Measurements from ENCODE around the gene PLA2G5. TPM values are rescaled to one million over a fixed set of nuclear protein-coding genes. Genes with fewer than 3 reads are reported as not detected.

Gene PLA2G5
- total and polyA plus RNA-seq, 5 experiments from 2014 or later = not detected

- peaks cover 4 to 16% (median 6%) of the 10 kb centered on the region in 5 donors for H3K27me3 Mint-ChIP-seq
- no peak overlapping the region for H3K4me3 Mint-ChIP-seq
- DNase-seq = no peak
These were observed 25.8 kb downstream of the PLA2G5 start for GRCh38 chr1:20095564-20096434.

GRCh38 chr1:20096840-20097447 is 26.9 kb downstream of the PLA2G5 start:
- H3K27ac Mint-ChIP-seq = no peak overlapping the region
- no peak for ATAC-seq
- POLR2A ChIA-PET = no interaction called here
- DNase-seq = peak in 1 of 10 donors; percentile 28
- H3K4me1 Mint-ChIP-seq = peaks cover 0 to 4% (median 3%) of the 10 kb centered on the region in 4 donors
- no peaks in the 10 kb centered on the region for H3K36me3 Mint-ChIP-seq
- H3K9me3 Mint-ChIP-seq = no peaks in the 10 kb centered on the region
- H3K4me3 Mint-ChIP-seq = no peak overlapping the region
- peaks cover 7 to 15% (median 9%) of the 10 kb centered on the region in 5 donors for H3K27me3 Mint-ChIP-seq

More at GRCh38 chr1:20095564-20096434, 25.8 kb downstream of the PLA2G5 start:
- Mint-ChIP-seq H3K36me3 (no peaks in the 10 kb centered on the region), H3K9me3 (no peaks in the 10 kb centered on the region), H3K27ac (no peak overlapping the region), H3K4me1 (peaks cover 0 to 2% (median under 1%) of the 10 kb centered on the region in 4 donors)
- POLR2A ChIA-PET = no interaction called here
- no peak for ATAC-seq

DNA sequence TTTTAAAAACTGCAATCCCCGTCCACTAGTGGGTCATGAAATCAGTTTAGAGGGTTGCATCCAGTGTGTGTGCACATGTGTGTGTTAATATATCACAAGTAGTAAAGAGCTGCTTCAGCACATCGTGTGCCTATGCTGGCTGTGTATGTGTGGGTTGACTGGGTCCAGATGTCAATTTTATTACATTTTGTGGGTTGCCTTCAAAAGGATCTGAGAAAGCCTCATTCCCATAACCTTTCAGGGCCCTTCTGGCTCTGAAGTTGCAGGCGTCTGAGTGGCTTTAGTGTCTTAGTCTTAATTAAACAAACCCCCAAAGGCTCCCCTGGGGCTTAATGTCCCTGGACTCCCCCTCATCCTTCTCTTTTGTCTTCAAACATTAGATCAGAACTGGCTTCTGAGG is 29.5 kb downstream of the PLA2G5 start:
- DNase-seq = peak in 1 of 10 donors; percentile 13

GRCh38 chr1:20100632-20101355 is 30.8 kb downstream of the PLA2G5 start:
- Mint-ChIP-seq H3K27me3 (peaks cover 0 to 6% (median 4%) of the 10 kb centered on the region in 5 donors), H3K27ac (no peak overlapping the region), H3K4me1 (peaks cover 0 to 3% (median 2%) of the 10 kb centered on the region in 4 donors), H3K36me3 (no peaks in the 10 kb centered on the region), H3K9me3 (no peaks in the 10 kb centered on the region), H3K4me3 (no peak overlapping the region)
- POLR2A ChIA-PET = no interaction called here
- ATAC-seq (no peak), DNase-seq (peak in 4 of 10 donors; percentile 1 to 59 (median 4))

More for the DNA sequence above, 29.5 kb downstream of the PLA2G5 start:
- no peak overlapping the region for H3K4me3 Mint-ChIP-seq
- no peak overlapping the region for H3K27ac Mint-ChIP-seq
- no peaks in the 10 kb centered on the region for H3K9me3 Mint-ChIP-seq
- H3K4me1 Mint-ChIP-seq = peaks cover 0 to 3% (median 2%) of the 10 kb centered on the region in 4 donors
- peaks cover 0 to 7% (median 4%) of the 10 kb centered on the region in 5 donors for H3K27me3 Mint-ChIP-seq
- no peak for ATAC-seq
- POLR2A ChIA-PET = no interaction called here
- H3K36me3 Mint-ChIP-seq = no peaks in the 10 kb centered on the region

DNA sequence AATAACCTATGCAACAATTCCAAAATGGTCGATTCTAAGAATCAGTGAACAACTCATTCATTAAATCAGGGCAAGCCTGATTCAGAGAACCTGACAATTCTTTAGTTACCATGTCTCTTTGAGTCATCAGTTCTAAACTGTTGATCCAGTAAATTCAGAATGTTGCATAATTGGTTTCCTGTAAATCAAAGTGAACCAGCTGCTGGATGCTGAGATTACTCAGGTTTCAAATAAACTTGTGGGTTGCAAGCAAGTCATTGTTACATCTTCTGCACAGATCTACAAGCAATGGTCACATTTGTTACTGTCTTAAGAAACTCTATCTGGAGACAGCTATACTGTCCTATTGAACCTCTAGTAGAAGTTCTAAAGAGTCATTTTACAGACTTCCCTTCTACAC is 32.9 kb downstream of the PLA2G5 start:
- Mint-ChIP-seq H3K9me3 (no peaks in the 10 kb centered on the region), H3K4me1 (peaks cover 0 to 3% (median 2%) of the 10 kb centered on the region in 4 donors), H3K4me3 (no peak overlapping the region), H3K27ac (no peak overlapping the region), H3K36me3 (no peaks in the 10 kb centered on the region), H3K27me3 (peaks cover 4 to 11% (median 6%) of the 10 kb centered on the region in 5 donors)
- no peak for DNase-seq
- POLR2A ChIA-PET = no interaction called here
- ATAC-seq = no peak

GRCh38 chr1:20105856-20106255 is 35.9 kb downstream of the PLA2G5 start:
- Mint-ChIP-seq H3K4me3 (no peak overlapping the region), H3K27ac (no peak overlapping the region), H3K36me3 (no peaks in the 10 kb centered on the region), H3K9me3 (no peaks in the 10 kb centered on the region), H3K4me1 (peaks cover 0 to 3% (median 2%) of the 10 kb centered on the region in 4 donors), H3K27me3 (peaks cover 6 to 24% (median 11%) of the 10 kb centered on the region in 5 donors)
- POLR2A ChIA-PET = no interaction called here
- no peak for DNase-seq
- no peak for ATAC-seq

DNA sequence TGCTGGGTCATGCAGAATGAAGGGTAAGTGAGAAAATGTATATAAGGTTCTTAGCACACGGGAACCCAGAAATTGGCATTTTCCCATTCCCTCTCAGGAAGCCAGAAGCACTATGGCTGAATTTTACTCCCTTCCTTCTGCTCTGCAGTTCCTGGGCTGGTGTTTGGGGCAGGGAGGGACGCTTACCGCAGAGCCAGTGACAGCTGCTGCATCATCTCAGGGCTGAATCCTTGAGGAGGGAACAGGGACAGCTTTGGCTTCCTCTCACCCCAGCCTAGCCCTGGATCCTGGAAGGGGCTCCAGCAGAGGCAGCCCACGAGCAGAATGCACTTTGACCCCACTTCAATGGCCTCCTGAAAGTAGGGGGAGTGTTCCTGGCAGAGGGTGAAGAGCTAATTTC is 37.4 kb downstream of the PLA2G5 start:
- DNase-seq (peak in 1 of 10 donors; percentile 16), ATAC-seq (no peak)
- Mint-ChIP-seq H3K4me1 (no peaks in the 10 kb centered on the region), H3K36me3 (no peaks in the 10 kb centered on the region), H3K9me3 (no peaks in the 10 kb centered on the region), H3K27me3 (peaks cover 3 to 28% (median 9%) of the 10 kb centered on the region in 5 donors), H3K27ac (no peak overlapping the region), H3K4me3 (no peak overlapping the region)
- POLR2A ChIA-PET = no interaction called here

DNA sequence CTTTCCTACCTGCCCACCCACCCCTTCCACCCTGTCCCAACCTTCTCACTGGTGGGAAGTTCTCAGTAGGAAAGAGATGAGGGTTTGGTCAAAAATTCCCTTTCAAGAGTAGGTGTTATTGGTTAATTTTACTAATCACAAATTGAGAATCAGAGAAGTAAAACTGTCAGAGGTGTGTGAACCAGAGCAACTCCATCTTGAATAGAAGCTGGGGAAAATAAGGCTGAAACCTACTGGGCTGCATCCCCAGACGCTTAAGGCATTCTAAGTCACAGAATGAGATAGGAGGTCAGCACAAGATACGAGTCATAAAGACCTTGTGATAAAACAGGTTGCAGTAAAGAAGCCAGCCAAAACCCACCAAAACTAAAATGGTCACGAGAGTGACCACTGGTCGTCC is 37.8 kb downstream of the PLA2G5 start:
- Mint-ChIP-seq H3K36me3 (no peaks in the 10 kb centered on the region), H3K27me3 (peaks cover 3 to 33% (median 9%) of the 10 kb centered on the region in 5 donors), H3K4me3 (no peak overlapping the region), H3K9me3 (no peaks in the 10 kb centered on the region), H3K27ac (no peak overlapping the region), H3K4me1 (no peaks in the 10 kb centered on the region)
- ATAC-seq = no peak
- no peak for DNase-seq
- POLR2A ChIA-PET = no interaction called here

GRCh38 chr1:20108366-20109123 is 38.6 kb downstream of the PLA2G5 start:
- POLR2A ChIA-PET = no interaction called here
- ATAC-seq (no peak), DNase-seq (peak in 1 of 10 donors; percentile 13)
- Mint-ChIP-seq H3K36me3 (no peaks in the 10 kb centered on the region), H3K4me1 (peaks cover 0 to 2% (median 0%) of the 10 kb centered on the region in 4 donors), H3K27me3 (peaks cover 6 to 40% (median 15%) of the 10 kb centered on the region in 5 donors), H3K4me3 (no peak overlapping the region), H3K9me3 (no peaks in the 10 kb centered on the region), H3K27ac (peak overlapping the region in 1 of 10 donors; percentile 51)

DNA sequence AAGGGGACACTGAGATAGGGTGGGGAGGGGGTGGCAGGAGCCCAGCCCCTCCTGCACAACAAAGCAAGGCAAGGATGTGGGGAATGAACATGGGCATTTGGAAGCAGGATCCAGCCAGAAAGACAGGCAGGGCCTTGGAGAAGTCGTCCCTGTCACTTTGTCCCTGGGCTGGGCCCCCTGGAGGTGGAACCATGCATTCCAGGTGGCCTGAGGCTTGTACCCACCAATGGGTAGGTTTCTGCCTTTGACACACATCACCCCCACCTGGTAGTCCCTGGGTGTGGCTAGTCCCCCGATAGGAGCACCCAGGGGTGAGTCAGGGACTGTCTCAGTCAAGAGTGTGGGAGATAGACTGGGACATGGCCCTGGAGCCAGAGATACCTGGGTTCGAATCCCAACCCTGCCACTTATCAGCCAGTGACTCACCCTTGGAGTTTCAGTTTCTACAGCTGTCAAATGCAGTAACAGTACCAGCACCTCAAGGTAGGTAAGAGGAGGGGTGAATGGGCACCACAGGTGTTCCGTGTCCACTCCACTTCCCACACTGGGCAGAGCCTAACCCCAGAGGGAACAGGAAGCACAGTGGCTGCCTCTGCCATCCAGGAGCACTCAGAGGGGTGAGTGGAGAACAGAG is 39.3 kb downstream of the PLA2G5 start:
- POLR2A ChIA-PET = no interaction called here
- Mint-ChIP-seq H3K9me3 (no peaks in the 10 kb centered on the region), H3K4me3 (no peak overlapping the region), H3K36me3 (no peaks in the 10 kb centered on the region), H3K27me3 (peaks cover 5 to 48% (median 15%) of the 10 kb centered on the region in 5 donors), H3K27ac (no peak overlapping the region), H3K4me1 (peaks cover 0 to 2% (median 0%) of the 10 kb centered on the region in 4 donors)
- ATAC-seq = no peak
- DNase-seq = peak in 1 of 10 donors; percentile 6

DNA sequence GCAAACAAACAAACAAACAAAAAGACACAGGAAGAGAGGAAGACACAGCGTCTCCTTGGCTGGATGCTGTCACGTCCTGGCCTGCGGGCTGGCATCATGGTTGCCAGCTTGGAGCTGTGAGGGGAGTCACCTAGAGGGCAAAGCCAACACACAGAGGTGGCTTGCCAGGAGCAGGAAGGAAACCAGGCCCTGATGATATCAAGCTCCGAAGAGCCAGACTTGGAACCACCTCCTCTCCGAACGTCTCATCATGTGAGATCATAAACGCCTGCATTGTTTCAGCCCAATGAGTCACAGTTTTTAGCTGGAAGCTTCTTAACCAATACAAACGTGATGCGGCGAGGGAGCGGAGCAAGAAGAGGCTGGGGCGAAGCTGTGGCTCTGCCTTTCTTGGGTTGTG is 40.7 kb downstream of the PLA2G5 start:
- Mint-ChIP-seq H3K27ac (peak overlapping the region in 1 of 10 donors; percentile 19), H3K9me3 (no peaks in the 10 kb centered on the region), H3K27me3 (peaks cover 8 to 57% (median 12%) of the 10 kb centered on the region in 5 donors), H3K4me3 (no peak overlapping the region), H3K4me1 (peaks cover 0 to 2% (median 0%) of the 10 kb centered on the region in 4 donors), H3K36me3 (no peaks in the 10 kb centered on the region)
- ATAC-seq (no peak), DNase-seq (peak in 1 of 10 donors; percentile 1)
- POLR2A ChIA-PET = no interaction called here

GRCh38 chr1:20111452-20111851 is 41.5 kb downstream of the PLA2G5 start:
- Mint-ChIP-seq H3K4me3 (no peak overlapping the region), H3K27me3 (peaks cover 12 to 60% (median 12%) of the 10 kb centered on the region in 5 donors), H3K36me3 (no peaks in the 10 kb centered on the region), H3K4me1 (peaks cover 0 to 2% (median 0%) of the 10 kb centered on the region in 4 donors), H3K9me3 (no peaks in the 10 kb centered on the region), H3K27ac (no peak overlapping the region)
- DNase-seq = no peak
- ATAC-seq = no peak
- POLR2A ChIA-PET = no interaction called here
